ENCODE data around the gene CFAP58. TPM values are rescaled to one million over a fixed set of nuclear protein-coding genes. Genes with fewer than 3 reads are reported as not detected.

Gene CFAP58, protein sequence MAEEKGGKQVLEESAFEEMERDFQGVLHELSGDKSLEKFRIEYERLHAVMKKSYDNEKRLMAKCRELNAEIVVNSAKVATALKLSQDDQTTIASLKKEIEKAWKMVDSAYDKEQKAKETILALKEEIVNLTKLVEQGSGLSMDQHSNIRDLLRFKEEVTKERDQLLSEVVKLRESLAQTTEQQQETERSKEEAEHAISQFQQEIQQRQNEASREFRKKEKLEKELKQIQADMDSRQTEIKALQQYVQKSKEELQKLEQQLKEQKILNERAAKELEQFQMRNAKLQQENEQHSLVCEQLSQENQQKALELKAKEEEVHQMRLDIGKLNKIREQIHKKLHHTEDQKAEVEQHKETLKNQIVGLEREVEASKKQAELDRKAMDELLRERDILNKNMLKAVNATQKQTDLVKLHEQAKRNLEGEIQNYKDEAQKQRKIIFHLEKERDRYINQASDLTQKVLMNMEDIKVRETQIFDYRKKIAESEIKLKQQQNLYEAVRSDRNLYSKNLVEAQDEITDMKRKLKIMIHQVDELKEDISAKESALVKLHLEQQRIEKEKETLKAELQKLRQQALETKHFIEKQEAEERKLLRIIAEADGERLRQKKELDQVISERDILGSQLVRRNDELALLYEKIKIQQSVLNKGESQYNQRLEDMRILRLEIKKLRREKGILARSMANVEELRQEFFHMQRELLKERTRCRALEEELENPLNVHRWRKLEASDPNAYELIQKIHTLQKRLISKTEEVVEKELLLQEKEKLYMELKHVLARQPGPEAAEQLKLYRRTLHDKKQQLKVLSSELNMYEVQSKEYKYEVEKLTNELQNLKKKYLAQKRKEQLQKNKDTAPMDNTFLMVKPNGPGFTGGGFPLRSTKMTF
- total RNA-seq (2021): 0.63 and 0.88 TPM in 2 replicates
- long read RNA-seq, partial matches to known transcripts: 1 of 5 reads
- long read RNA-seq, other reads (novel, unspliced or antisense): 4 of 5 reads

DNA sequence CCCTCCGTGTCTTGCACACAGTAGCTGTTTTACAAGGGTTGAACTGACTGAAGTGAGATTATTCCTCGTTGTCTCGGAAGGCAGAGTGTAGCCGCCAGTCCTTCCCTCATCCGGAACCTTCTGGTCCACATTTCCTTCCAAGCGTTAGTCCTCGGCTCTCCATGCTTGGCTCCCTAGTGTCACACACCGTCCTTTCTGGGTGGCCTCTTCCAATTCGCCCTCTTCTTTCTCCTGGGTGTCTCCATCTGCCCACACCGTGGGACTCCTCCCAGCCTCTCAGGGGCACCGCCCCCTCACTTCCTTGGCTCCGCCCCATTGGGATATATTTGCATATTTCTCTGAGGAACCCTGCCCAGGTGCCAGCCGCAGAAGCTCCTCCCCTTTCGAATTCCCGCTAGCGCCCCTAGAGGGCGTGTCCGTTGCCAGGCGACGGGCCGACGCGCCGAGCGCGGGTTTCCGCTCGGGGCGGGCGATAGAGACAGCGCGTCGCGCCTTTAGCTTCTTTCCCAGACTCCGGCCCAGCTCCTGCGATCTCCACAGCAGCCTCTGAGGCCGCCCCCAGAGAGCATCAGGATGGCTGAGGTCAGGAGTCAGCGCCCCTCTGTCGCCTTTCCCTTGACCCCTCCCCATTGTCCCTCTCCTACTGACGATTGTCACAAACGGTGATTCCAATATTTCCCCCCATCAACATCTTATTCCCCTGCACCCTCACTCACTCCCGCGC lies at the start of gene CFAP58:
Gene CFAP58 (plus strand): TSS at position 509 of the 724 bp plus-strand sequence. CDS start 65 bp downstream, at position 574.
- Mint-ChIP-seq H3K27me3 (ENCODE audit: low read depth) (peaks cover 6% of the 10 kb centered on the region), H3K27ac (peak within 1 kb of the TSS in 1 of 3 experiments; percentile 42; a peak in 1 of 7 replicates), H3K4me3 (peak within 1 kb of the TSS in 1 of 2 experiments; percentile 82), H3K36me3 (ENCODE audit: insufficient read depth in 1 of 3, low read depth in 3 of 3) (no peaks in the 10 kb centered on the region), H3K9me3 (no peaks in the 10 kb centered on the region), H3K4me1 (peaks cover 5 to 7% of the 10 kb centered on the region in 2 experiments; a peak in 3 of 4 replicates)
- DNase-seq: peak; percentile 95
- H3K9me3 ChIP-seq (ENCODE audit: control insufficient read depth, low read depth, low read length): no peaks in the 10 kb centered on the region
- no peak within 1 kb of the TSS for H4K91ac ChIP-seq (ENCODE audit: insufficient read length, low read depth, low read length)
- H3K9ac ChIP-seq (ENCODE audit: extremely low read depth, insufficient read length, low read length): peak within 1 kb of the TSS; percentile 46
- no peak within 1 kb of the TSS for H2BK20ac ChIP-seq (ENCODE audit: low read depth, low read length, poor library complexity, severe bottlenecking)
- no peaks in the 10 kb centered on the region for H3K79me2 ChIP-seq (ENCODE audit: insufficient read depth, low read length)
- no peaks in the 10 kb centered on the region for H3K79me1 ChIP-seq (ENCODE audit: insufficient read depth, low read depth, low read length, poor library complexity, severe bottlenecking)
- no peak within 1 kb of the TSS for H3K56ac ChIP-seq (ENCODE audit: insufficient read length, low read depth, low read length)
- H2AK5ac ChIP-seq (ENCODE audit: insufficient read length, low read length): no peak within 1 kb of the TSS
- no peak within 1 kb of the TSS for H4K8ac ChIP-seq (replicated peaks; ENCODE audit: insufficient read length, low read depth, low read length)
- H4K20me1 ChIP-seq (ENCODE audit: control insufficient read depth, insufficient read depth, insufficient read length): no peaks in the 10 kb centered on the region
- peaks cover 6% of the 10 kb centered on the region; the same call in 1 of the 2 replicates for H3K4me1 ChIP-seq (ENCODE audit: insufficient read depth, low read length)
- H3K4me2 ChIP-seq (ENCODE audit: insufficient read depth, insufficient read length, low read length): peak within 1 kb of the TSS; percentile 83
- H3K23me2 ChIP-seq (ENCODE audit: insufficient read length, low read depth, low read length, poor library complexity, severe bottlenecking): no peaks in the 10 kb centered on the region
- TF ChIP-seq, protein P1, sequence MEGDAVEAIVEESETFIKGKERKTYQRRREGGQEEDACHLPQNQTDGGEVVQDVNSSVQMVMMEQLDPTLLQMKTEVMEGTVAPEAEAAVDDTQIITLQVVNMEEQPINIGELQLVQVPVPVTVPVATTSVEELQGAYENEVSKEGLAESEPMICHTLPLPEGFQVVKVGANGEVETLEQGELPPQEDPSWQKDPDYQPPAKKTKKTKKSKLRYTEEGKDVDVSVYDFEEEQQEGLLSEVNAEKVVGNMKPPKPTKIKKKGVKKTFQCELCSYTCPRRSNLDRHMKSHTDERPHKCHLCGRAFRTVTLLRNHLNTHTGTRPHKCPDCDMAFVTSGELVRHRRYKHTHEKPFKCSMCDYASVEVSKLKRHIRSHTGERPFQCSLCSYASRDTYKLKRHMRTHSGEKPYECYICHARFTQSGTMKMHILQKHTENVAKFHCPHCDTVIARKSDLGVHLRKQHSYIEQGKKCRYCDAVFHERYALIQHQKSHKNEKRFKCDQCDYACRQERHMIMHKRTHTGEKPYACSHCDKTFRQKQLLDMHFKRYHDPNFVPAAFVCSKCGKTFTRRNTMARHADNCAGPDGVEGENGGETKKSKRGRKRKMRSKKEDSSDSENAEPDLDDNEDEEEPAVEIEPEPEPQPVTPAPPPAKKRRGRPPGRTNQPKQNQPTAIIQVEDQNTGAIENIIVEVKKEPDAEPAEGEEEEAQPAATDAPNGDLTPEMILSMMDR (conservative IDR thresholded peaks at IDR 0.05): peak; percentile 87
- H3K4ac ChIP-seq (ENCODE audit: low read depth, low read length): no peak within 1 kb of the TSS
- H4K5ac ChIP-seq (ENCODE audit: insufficient read length, low read depth, low read length): no peak within 1 kb of the TSS
- H3T11ph ChIP-seq (ENCODE audit: low read length): no peak within 1 kb of the TSS
- H2BK15ac ChIP-seq (ENCODE audit: low read depth, low read length): no peak within 1 kb of the TSS
- no peak within 1 kb of the TSS for H2BK5ac ChIP-seq (ENCODE audit: insufficient read length, low read length)
- H3K14ac ChIP-seq (ENCODE audit: insufficient read depth, low read length): no peak within 1 kb of the TSS
- no peak within 1 kb of the TSS for H2BK120ac ChIP-seq (ENCODE audit: low read depth, low read length, poor library complexity, severe bottlenecking)
- no peak within 1 kb of the TSS for H3K18ac ChIP-seq (ENCODE audit: insufficient read length, low read depth, low read length)
- peaks cover 9% of the 10 kb centered on the region; the same call in 1 of the 2 replicates for H3K27me3 ChIP-seq (ENCODE audit: insufficient read depth, low read length)
- H3K23ac ChIP-seq (ENCODE audit: insufficient read length, low read depth, low read length): no peak within 1 kb of the TSS
- no peak within 1 kb of the TSS for H3K27ac ChIP-seq (ENCODE audit: insufficient read length, low read depth, low read length)
- WGBS (ENCODE audit: extremely low coverage, insufficient read length, low lambda C conversion rate): no CpG with 5 or more reads among the region's 43 CpGs
- H2AFZ ChIP-seq (ENCODE audit: low read length): peak within 1 kb of the TSS; percentile 84
- H2BK12ac ChIP-seq (ENCODE audit: insufficient read length, low read depth, low read length): no peak within 1 kb of the TSS
